ENCODE results near the gene ANGPTL2. TPM values are rescaled to one million over a fixed set of nuclear protein-coding genes. Genes with fewer than 3 reads are reported as not detected.

ANGPTL2 gene
- total RNA-seq, 1 experiment from 2014 or later = 5.1 TPM

GRCh38 chr9:127058645-127059021, 63.8 kb downstream of the ANGPTL2 start:
- H3K4me3 Mint-ChIP-seq = no peak overlapping the region
- no peak overlapping the region for H2BK5ac ChIP-seq (ENCODE audit: insufficient read length, low read length)
- no peak overlapping the region for H3K4ac ChIP-seq (ENCODE audit: low read depth, low read length)
- no peaks in the 10 kb centered on the region for H3K9me3 Mint-ChIP-seq
- no peak overlapping the region for H2AFZ ChIP-seq (ENCODE audit: low read length)
- no peak overlapping the region for H3K18ac ChIP-seq (ENCODE audit: insufficient read length, low read depth, low read length)
- no peaks in the 10 kb centered on the region for H3K79me2 ChIP-seq (ENCODE audit: insufficient read depth, low read length)
- no peak overlapping the region for H3K27ac ChIP-seq (ENCODE audit: insufficient read length, low read depth, low read length)
- TF ChIP-seq CTCF (conservative IDR thresholded peaks at IDR 0.05) = no peak
- no peak overlapping the region for H2AK5ac ChIP-seq (ENCODE audit: insufficient read length, low read length)
- peaks cover 9% of the 10 kb centered on the region in 2 experiments for H3K4me1 Mint-ChIP-seq
- DNase-seq = no peak
- H3K27ac Mint-ChIP-seq = no peak overlapping the region
- H3K9ac ChIP-seq (ENCODE audit: extremely low read depth, insufficient read length, low read length) = no peak overlapping the region
- H2BK12ac ChIP-seq (ENCODE audit: insufficient read length, low read depth, low read length) = no peak overlapping the region
- H3K23ac ChIP-seq (ENCODE audit: insufficient read length, low read depth, low read length) = no peak overlapping the region
- no peaks in the 10 kb centered on the region for H3K27me3 ChIP-seq (ENCODE audit: insufficient read depth, low read length)
- no peak overlapping the region for H3T11ph ChIP-seq (ENCODE audit: low read length)
- no CpG with 5 or more reads among the region's 4 CpGs for WGBS (ENCODE audit: extremely low coverage, insufficient read length, low lambda C conversion rate)
- H3K14ac ChIP-seq (ENCODE audit: insufficient read depth, low read length) = no peak overlapping the region
- H3K4me1 ChIP-seq (ENCODE audit: insufficient read depth, low read length) = 0 out of 2 replicates have a peak, but pooled peaks cover 3% of the 10 kb centered on the region
- no peak overlapping the region for H4K8ac ChIP-seq (replicated peaks; ENCODE audit: insufficient read length, low read depth, low read length)
- no peak overlapping the region for H2BK120ac ChIP-seq (ENCODE audit: low read depth, low read length, poor library complexity, severe bottlenecking)
- no peaks in the 10 kb centered on the region for H4K20me1 ChIP-seq (ENCODE audit: control insufficient read depth, insufficient read depth, insufficient read length)
- H4K91ac ChIP-seq (ENCODE audit: insufficient read length, low read depth, low read length) = no peak overlapping the region
- H2BK20ac ChIP-seq (ENCODE audit: low read depth, low read length, poor library complexity, severe bottlenecking) = no peak overlapping the region
- H3K79me1 ChIP-seq (ENCODE audit: insufficient read depth, low read depth, low read length, poor library complexity, severe bottlenecking) = no peaks in the 10 kb centered on the region
- no peaks in the 10 kb centered on the region for H3K23me2 ChIP-seq (ENCODE audit: insufficient read length, low read depth, low read length, poor library complexity, severe bottlenecking)
- no peak overlapping the region for H3K4me2 ChIP-seq (ENCODE audit: insufficient read depth, insufficient read length, low read length)
- H3K36me3 Mint-ChIP-seq (ENCODE audit: insufficient read depth in 1 of 3, low read depth in 3 of 3) = peaks cover 0 to 3% (median 0%) of the 10 kb centered on the region in 3 experiments; a peak in 1 of 7 replicates
- H3K27me3 Mint-ChIP-seq (ENCODE audit: low read depth) = no peaks in the 10 kb centered on the region
- H4K5ac ChIP-seq (ENCODE audit: insufficient read length, low read depth, low read length) = no peak overlapping the region
- no peaks in the 10 kb centered on the region for H3K9me3 ChIP-seq (ENCODE audit: control insufficient read depth, low read depth, low read length)
- no peak overlapping the region for H2BK15ac ChIP-seq (ENCODE audit: low read depth, low read length)
- no peak overlapping the region for H3K56ac ChIP-seq (ENCODE audit: insufficient read length, low read depth, low read length)
